ENCODE measurements around the gene LILRA5. TPM values are rescaled to one million over a fixed set of nuclear protein-coding genes. Genes with fewer than 3 reads are reported as not detected.
"Not testable (repeated sequence)": the region's sequence is repeated elsewhere in the genome, so short reads cannot be mapped to it uniquely, and the experiment has no call there.

LILRA5 gene
- 1 to 10 TPM in 1 of 2 donors, not detected in 1; 1.2 TPM for total RNA-seq

DNA sequence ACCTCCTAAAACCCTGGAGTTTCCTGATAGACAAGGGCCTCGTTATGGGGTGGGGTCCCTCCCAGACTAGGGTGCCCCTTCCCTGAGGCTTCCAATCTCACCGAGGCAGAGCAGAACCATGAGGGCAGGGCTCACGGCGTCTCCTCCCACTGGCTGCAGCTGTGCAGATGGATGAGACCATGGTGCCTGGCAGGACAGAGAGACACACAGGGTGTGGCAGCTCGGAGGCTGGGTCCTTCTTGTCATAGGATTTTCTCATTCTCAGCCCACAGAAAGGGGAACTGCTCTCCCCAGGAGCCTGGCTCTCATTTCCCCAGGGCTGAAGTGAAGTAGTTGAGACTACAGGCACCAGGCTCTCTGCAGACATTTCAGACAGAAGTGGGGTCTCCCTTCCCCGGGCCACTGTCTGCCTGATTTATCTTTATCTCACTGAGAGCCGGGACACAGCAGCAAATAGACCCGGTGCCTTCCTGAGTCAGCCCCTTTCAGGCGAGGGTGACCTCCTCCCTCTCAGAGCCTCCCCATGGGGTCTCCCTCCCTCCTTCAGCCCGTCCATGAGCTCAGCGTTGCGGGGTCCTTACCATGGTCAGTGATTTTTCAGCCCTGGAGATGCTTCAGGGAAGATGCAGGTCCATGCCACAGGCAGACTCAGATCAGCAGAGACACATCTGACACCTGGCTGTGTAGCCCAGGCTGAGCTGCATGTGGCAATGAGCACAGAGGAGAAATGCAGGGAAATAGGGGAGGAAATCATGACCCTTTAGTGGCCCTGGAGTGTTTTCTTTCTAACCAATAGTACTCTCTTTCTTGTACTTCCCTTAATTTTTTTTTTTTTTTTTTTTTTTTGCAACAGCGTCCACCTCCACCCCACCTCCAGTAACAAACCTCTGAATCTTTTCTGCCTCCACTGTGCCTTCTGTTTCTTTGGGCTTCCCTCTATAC is at the start of gene LILRA5:
TSS of gene LILRA5 (minus strand) at position 731 of the 942 bp plus-strand sequence. CDS start at position 584, 147 bp downstream.
- no peaks in the 10 kb centered on the region for H3K27me3 ChIP-seq (replicated peaks; ENCODE audit: insufficient read depth)
- H3K27ac ChIP-seq, result no peak within 1 kb of the TSS
- intact Hi-C loops (cut with DNase I), result no loop called here

DNA sequence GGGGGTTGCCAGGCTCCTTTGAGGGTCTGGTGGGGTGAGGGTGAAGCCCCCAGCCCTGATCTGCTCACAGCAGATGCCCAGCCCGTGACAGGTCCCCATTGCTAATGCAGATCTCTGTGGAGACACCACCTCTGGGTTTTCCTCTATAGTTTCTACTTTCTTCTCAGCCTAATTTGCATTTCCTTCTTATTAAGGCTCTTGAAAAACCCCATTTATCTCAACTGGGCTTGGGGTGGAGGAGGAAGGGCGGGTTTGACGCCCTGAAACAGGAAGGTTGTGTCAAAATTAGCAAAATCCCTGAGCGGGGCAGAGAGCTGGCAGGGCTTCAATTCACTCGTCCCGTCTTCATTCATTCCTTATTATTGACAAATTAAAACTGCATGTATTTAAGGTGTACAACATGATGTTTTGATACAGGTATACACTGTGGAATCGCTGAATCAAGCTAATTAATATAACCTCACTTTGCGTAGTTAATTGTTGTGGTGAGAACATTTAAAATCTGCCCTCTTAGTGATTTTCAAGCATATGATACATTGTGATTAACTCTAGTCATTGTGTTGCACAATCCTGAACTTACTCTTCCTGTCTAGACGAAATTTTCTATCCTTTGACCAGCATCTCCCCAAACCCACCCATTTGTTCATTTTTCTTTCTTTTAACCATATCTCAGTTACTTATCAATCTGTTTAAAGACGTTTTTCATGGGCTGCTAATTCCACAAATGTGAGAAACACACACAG is 48.9 kb upstream of the LILRA5 start:
- H3K36me3 ChIP-seq; H3K9me3 ChIP-seq; DNase-seq (ENCODE audit: low spot score); H3K4me1 ChIP-seq (replicated peaks); H3K27me3 ChIP-seq (replicated peaks; ENCODE audit: insufficient read depth); H3K27ac ChIP-seq; H3K4me3 ChIP-seq; intact Hi-C loops (cut with DNase I): not testable (repeated sequence)
- 53% methylated on average over 7 of the region's 10 CpGs for WGBS

More for the DNA sequence above, at the start of gene LILRA5:
- Histone ChIP-seq H3K4me1 (replicated peaks) (no peaks in the 10 kb centered on the region), H3K36me3 (no peaks in the 10 kb centered on the region), H3K4me3 (no peak within 1 kb of the TSS), H3K9me3 (no peaks in the 10 kb centered on the region)
- no peak for TF ChIP-seq POLR2AphosphoS5 (IDR thresholded peaks at IDR 0.05)
- no peak for DNase-seq (ENCODE audit: low spot score)
- 55% methylated on average over 13 of the region's 13 CpGs for WGBS

DNA sequence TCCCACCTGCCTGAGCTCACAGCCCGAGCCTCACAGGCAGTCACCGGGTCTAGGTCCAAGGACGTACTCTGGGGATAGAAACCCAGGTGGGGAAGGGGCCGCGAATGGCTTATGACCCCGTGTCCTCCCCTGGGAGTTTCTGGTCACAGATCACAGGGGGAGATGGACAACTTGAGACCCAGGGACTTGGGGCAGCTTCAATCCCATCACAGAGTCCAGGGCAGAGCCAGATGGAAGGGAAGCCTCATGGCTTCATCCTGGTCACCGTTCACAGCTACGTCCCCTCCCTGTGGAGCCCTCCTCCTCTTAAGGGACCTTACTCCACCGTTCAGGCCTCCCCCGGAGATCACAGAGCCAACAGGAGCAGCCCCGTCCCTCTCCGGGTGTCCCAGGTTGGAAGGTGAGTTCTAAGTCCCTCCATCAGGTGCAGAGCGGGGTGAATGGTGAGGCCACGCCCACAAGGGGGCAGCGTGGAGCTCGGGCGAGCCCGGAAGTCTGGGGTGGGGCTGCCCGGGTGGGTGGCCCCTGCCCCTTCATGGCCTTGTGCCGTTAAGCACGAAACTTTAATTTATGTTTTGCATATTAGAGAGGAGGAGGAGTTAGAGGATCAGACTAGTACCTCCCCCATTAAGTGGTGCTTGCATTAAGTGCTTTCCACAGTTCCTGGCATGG is 46.3 kb upstream of the LILRA5 start:
- H3K4me1 ChIP-seq (replicated peaks); intact Hi-C loops (cut with DNase I); H3K4me3 ChIP-seq; H3K27me3 ChIP-seq (replicated peaks; ENCODE audit: insufficient read depth); H3K27ac ChIP-seq; H3K36me3 ChIP-seq; DNase-seq (ENCODE audit: low spot score); H3K9me3 ChIP-seq: not testable (repeated sequence)
- WGBS, result 28% methylated on average over 18 of the region's 21 CpGs

DNA sequence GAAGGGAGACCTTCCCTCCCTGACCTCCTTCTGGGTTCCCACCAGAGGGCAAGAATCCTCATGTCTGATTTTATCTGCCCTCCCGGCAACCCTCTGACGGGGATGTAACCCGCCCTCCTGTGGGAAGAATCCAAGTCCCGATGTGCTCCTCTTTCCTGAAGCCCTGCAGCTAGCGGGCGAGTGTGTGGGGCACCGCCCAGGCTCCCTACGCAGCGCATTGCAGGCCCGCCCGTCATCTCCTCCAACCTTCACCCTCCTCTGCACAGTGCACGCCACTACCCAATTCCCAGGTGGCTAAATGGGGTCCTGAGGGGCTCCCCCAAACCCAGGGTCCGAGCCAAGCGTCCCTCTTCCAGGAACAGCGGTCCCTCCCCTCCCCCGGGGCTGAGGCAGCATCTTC is 44.4 kb upstream of the LILRA5 start:
- no peak overlapping the region for H3K4me3 ChIP-seq
- no peak overlapping the region for H3K27ac ChIP-seq
- H3K4me1 ChIP-seq (replicated peaks), result no peaks in the 10 kb centered on the region
- 63% methylated on average over 16 of the region's 16 CpGs for WGBS
- no peaks in the 10 kb centered on the region for H3K9me3 ChIP-seq
- H3K36me3 ChIP-seq, result no peaks in the 10 kb centered on the region
- no peak for DNase-seq (ENCODE audit: low spot score)
- TF ChIP-seq, protein P1, sequence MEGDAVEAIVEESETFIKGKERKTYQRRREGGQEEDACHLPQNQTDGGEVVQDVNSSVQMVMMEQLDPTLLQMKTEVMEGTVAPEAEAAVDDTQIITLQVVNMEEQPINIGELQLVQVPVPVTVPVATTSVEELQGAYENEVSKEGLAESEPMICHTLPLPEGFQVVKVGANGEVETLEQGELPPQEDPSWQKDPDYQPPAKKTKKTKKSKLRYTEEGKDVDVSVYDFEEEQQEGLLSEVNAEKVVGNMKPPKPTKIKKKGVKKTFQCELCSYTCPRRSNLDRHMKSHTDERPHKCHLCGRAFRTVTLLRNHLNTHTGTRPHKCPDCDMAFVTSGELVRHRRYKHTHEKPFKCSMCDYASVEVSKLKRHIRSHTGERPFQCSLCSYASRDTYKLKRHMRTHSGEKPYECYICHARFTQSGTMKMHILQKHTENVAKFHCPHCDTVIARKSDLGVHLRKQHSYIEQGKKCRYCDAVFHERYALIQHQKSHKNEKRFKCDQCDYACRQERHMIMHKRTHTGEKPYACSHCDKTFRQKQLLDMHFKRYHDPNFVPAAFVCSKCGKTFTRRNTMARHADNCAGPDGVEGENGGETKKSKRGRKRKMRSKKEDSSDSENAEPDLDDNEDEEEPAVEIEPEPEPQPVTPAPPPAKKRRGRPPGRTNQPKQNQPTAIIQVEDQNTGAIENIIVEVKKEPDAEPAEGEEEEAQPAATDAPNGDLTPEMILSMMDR (IDR thresholded peaks at IDR 0.05), result no peak
- TF ChIP-seq POLR2A (IDR thresholded peaks at IDR 0.05) (no peak), POLR2AphosphoS5 (IDR thresholded peaks at IDR 0.05) (no peak)
- H3K27me3 ChIP-seq (replicated peaks; ENCODE audit: insufficient read depth), result no peaks in the 10 kb centered on the region
- intact Hi-C loops (cut with DNase I), result no loop called here

DNA sequence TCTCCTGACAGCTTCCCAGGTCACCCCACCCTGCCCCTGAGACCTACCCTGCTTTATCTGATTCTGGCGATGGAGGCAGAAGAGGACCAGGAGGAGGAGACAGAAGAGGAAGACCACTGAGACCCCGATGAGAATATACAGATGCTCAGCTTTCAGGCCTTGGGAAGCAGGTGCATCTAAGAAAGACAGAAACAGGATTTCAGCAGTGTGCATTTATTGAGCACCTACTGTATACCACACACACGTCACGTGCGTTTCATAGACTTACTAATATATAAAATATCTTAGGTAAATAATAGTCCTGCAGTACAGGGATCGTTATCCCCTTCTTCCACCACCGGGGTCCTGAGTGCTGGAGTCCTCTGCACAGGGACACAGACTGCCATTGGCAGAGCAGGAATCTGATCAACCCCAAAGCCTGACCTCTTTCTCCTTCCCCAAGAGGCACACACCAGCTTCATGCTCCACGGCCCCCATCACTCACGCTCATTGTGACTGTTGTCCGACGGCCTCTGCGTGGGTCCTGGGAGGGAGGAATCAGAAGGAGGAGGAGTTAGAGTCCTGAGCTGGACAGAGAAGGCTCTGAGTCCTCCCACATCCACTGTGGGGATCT is 43.6 kb upstream of the LILRA5 start:
- Histone ChIP-seq H3K4me1 (replicated peaks) (no peaks in the 10 kb centered on the region), H3K4me3 (no peak overlapping the region), H3K36me3 (no peaks in the 10 kb centered on the region), H3K27ac (no peak overlapping the region), H3K9me3 (no peaks in the 10 kb centered on the region), H3K27me3 (replicated peaks; ENCODE audit: insufficient read depth) (no peaks in the 10 kb centered on the region)
- 75% methylated on average over 12 of the region's 12 CpGs for WGBS
- TF ChIP-seq POLR2AphosphoS5 (IDR thresholded peaks at IDR 0.05), result no peak
- TF ChIP-seq, protein P1 (IDR thresholded peaks at IDR 0.05), result no peak
- TF ChIP-seq POLR2A (IDR thresholded peaks at IDR 0.05), result no peak
- intact Hi-C loops (cut with DNase I), result no loop called here
- DNase-seq (ENCODE audit: low spot score), result no peak

DNA sequence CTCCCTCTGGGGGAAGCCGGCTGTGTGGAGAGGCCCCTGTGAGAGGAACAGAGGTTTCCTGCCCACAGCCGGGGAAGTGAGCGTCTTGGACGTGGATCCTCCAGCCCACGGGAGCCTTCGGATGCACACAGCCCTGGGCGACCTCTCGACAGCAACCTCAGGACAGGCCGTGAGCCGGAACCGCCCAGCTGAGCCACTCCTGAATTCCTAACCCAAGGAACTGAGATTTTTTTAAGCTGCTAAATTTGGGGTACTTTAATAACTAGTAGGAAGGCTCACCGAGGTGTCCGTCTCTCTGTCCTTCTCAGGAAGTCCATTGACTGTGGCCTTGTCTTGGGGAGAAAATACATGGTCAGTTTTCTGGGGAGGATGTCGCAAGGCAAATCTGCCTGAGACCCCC is 42.7 kb upstream of the LILRA5 start:
- H3K4me1 ChIP-seq (replicated peaks), result no peaks in the 10 kb centered on the region
- intact Hi-C loops (cut with DNase I), result no loop called here
- H3K27ac ChIP-seq, result no peak overlapping the region
- no peak overlapping the region for H3K4me3 ChIP-seq
- no peak for DNase-seq (ENCODE audit: low spot score)
- no peaks in the 10 kb centered on the region for H3K36me3 ChIP-seq
- no peaks in the 10 kb centered on the region for H3K27me3 ChIP-seq (replicated peaks; ENCODE audit: insufficient read depth)
- no peak for TF ChIP-seq POLR2AphosphoS5 (IDR thresholded peaks at IDR 0.05)
- no peak for TF ChIP-seq POLR2A (IDR thresholded peaks at IDR 0.05)
- TF ChIP-seq, protein P1 (IDR thresholded peaks at IDR 0.05), result no peak
- H3K9me3 ChIP-seq, result no peaks in the 10 kb centered on the region
- 82% methylated on average over 14 of the region's 14 CpGs for WGBS
